Activated T-helper 1 cell treated with anti-CD3 and anti-CD28 coated beads, Interleukin-12 subunit alpha, Interleukin-12 subunit beta, Interleukin-2, Interleukin-4 antibody, amounts not matched to agents 30 ng/mL and 10 ng/mL and 1 ng/mL, durations not matched to agents 14 hours and 24 hours and 36 hours (primary cell): Measurements from ENCODE around the gene EIF4E2. TPM values are rescaled to one million over a fixed set of nuclear protein-coding genes. Genes with fewer than 3 reads are reported as not detected.
"Not testable (repeated sequence)": the region's sequence is repeated elsewhere in the genome, so short reads cannot be mapped to it uniquely, and the experiment has no call there.

ENCODE experiments used
- DNase-seq: peaks from one replicate; pipeline ENCODE4 v3.0.0; 2021; ENCODE audit warnings: low spot score
- H3K27ac Mint-ChIP-seq: one replicate; pipeline ENCODE4 v1.8.0; 2021; ENCODE audit warnings: mild to moderate bottlenecking, mixed read lengths
- H3K27me3 Mint-ChIP-seq: one replicate; pipeline ENCODE4 v1.8.0; 2022; ENCODE audit warnings: mild to moderate bottlenecking, moderate library complexity, mixed read lengths; ENCODE audit not compliant: insufficient read depth
- H3K36me3 Mint-ChIP-seq: one replicate; pipeline ENCODE4 v1.8.0; 2021; ENCODE audit warnings: low read depth, mixed read lengths
- H3K4me1 Mint-ChIP-seq: one replicate; pipeline ENCODE4 v1.8.0; 2021; ENCODE audit warnings: low read depth, mixed read lengths
- H3K4me3 Mint-ChIP-seq: one replicate; pipeline ENCODE4 v1.8.0; 2021; ENCODE audit warnings: mild to moderate bottlenecking, moderate library complexity, mixed read lengths
- H3K9me3 Mint-ChIP-seq: one replicate; pipeline ENCODE4 v1.8.0; 2021; ENCODE audit warnings: mixed read lengths
- intact Hi-C: fragments of 100-400 bp; cut with micrococcal nuclease; formaldehyde crosslinking; loops from one replicate; pipeline ENCODE4 v1.15.1; 2024
- total RNA-seq: library from RNA; stranded (reverse); gene quantifications from 2 replicates; pipeline ENCODE4 v1.2.3, GENCODE V29; 2022

Gene EIF4E2
- total RNA-seq, 1 donor from 2014 or later = 94.3 TPM

DNA sequence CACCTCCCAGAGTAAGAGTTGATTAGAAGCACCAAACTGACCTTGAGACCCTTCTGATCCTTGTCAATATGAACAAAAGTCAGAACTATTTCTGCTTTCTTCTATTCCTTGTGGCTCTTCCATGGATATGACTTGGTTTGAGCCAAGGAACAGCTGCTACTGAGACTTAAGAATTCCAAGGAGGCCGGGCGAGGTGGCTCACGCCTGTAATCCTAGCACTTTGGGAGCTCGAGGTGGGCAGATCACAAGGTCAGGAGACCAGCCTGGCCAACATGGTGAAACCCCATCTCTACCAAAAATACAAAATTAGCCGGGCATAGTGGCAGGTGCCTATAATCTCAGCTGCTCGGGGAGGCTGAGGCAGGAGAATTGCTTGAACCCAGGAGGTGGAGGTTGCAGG lies 20.0 kb downstream of the EIF4E2 start:
- peaks cover 57% of the 10 kb centered on the region for H3K36me3 Mint-ChIP-seq
- intact Hi-C loops, H3K27ac Mint-ChIP-seq, H3K4me3 Mint-ChIP-seq, H3K9me3 Mint-ChIP-seq, H3K4me1 Mint-ChIP-seq, DNase-seq, H3K27me3 Mint-ChIP-seq: not testable (repeated sequence)

DNA sequence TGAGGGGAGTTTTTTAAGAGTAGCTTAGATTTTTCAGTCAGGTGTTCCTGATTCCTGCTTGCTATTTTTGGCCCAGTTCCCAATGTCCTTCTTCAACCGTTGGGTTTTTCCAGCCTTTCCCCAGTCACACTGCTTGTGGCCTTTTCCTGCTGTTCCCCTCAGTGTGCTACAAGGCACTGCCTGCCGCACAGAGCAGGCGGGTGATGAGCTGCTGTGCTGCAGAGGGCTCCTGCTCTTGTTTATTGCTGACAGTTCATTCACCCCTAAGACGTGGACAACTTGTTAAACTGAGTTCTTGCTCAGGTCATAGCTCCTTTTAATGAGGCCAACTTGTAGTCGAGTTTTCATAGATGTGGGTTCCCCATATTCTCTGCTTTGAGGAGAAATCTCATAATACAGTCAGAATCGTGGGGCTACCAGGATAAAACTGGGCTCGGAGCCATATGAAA lies 20.6 kb downstream of the EIF4E2 start:
- intact Hi-C loops = no loop called here
- no peaks in the 10 kb centered on the region for H3K4me1 Mint-ChIP-seq
- no peak for DNase-seq
- H3K27me3 Mint-ChIP-seq = no peaks in the 10 kb centered on the region
- H3K27ac Mint-ChIP-seq = no peak overlapping the region
- H3K36me3 Mint-ChIP-seq = peaks cover 52% of the 10 kb centered on the region
- no peak overlapping the region for H3K4me3 Mint-ChIP-seq
- H3K9me3 Mint-ChIP-seq = no peaks in the 10 kb centered on the region

DNA sequence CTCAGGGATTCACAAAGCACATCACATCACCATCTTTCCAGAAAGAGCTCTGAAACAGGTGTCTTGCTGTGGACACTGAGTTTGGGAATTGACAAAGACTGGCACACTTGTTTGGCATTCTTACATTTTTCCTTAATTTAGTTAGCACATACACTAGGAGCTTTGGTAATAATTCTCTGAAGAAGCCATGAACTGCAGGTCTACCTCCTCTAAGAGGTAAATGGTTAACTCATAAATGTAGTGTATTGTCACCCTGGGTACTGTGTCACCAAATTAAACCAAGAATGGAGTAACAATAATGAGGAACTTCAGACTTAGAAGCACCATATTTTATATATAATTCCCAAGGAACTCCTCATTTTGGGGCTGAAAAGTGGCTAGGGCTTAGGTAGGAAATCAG lies 22.6 kb downstream of the EIF4E2 start:
- no peaks in the 10 kb centered on the region for H3K27me3 Mint-ChIP-seq
- H3K9me3 Mint-ChIP-seq = no peaks in the 10 kb centered on the region
- DNase-seq = no peak
- intact Hi-C loops = no loop called here
- no peak overlapping the region for H3K4me3 Mint-ChIP-seq
- H3K4me1 Mint-ChIP-seq = no peaks in the 10 kb centered on the region
- H3K27ac Mint-ChIP-seq = no peak overlapping the region
- peaks cover 40% of the 10 kb centered on the region for H3K36me3 Mint-ChIP-seq

DNA sequence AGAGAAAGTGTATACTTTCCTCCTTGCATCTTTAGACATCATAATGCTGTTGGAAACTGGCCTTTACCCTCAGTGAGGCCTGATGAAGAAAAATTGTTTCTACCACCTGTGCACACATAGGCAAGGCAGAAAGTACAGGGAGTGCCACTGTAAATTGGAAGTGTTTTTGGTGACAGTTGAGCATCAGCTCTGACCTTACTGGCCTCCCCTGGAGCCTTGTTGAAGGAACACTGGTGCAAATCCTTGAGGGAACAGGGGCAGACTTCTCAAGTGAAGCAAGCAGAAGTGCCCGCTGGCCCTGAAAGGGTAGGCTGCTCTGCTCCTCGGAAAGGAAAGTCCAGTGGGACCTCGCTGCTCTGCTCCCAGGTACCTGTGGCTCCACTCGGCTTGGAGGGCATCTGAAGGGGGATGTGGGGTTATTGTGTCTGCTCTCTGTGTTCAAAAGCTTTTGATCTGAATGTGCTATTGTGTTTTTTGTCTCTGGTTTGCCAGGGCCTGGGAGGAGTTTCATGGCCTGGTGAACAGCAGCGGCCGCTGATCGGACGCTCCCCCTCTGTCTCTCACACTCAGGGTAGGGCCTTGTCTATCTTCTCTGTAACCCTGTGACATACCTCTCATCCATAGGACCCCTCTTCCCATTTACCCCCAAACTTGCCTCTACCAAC lies 23.4 kb downstream of the EIF4E2 start:
- Mint-ChIP-seq H3K4me1 (no peaks in the 10 kb centered on the region), H3K9me3 (no peaks in the 10 kb centered on the region), H3K27ac (no peak overlapping the region), H3K36me3 (peaks cover 35% of the 10 kb centered on the region), H3K4me3 (no peak overlapping the region), H3K27me3 (no peaks in the 10 kb centered on the region)
- no peak for DNase-seq
- intact Hi-C loops = no loop called here

DNA sequence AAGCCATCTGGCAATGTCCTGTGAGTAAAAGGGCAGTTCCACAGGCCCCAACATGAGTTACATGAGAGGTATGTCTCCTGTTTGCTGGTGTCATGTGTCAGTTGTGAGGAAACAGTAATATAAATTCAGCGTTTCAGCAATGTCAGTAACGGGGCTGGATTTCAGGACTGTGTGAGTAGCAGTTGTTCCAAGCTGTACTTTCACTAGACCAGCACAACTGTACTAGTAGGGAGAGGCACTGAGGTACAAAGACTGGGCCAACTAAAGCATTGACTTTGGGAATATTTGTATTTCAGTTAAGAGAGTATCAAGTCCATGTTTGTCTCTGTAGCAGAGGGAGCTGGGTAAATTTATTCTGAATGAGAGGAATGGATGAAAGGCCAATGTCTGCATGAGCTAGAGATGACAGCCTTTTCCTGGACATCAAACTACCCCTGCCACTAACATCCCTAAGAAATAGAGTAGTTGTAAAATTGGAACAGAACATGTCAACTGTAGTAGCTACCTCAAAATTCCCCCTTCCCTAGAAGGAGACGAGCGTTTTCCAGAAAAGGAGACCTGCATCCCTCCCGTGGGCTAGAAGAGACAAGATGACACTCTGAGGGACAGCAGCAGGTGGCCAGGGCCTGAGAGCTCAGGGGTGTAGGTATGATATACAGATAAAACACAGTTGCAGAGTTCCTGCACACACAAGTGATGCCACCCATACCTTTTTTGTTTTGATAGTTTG lies 24.4 kb downstream of the EIF4E2 start:
- H3K36me3 Mint-ChIP-seq = peaks cover 28% of the 10 kb centered on the region

DNA sequence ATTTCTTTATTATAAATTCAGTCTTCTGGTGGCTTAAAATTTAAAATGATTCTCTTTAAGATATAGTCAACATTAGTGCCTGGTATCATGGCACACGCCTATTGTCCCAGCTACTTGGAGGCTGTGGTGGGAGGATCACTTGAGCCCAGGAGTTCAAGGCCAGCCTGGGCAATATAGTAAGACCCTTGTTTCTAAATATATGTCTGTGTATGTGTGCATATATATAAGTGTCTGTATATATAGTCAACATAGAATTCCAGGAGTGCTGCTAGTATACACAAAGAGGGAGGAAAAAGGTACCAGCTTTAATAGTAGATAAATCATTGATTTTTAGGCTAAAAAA lies 24.9 kb downstream of the EIF4E2 start:
- DNase-seq = no peak
- Mint-ChIP-seq H3K27ac (no peak overlapping the region), H3K27me3 (no peaks in the 10 kb centered on the region), H3K4me3 (no peak overlapping the region), H3K36me3 (peaks cover 29% of the 10 kb centered on the region), H3K9me3 (no peaks in the 10 kb centered on the region), H3K4me1 (peaks cover 8% of the 10 kb centered on the region)
- intact Hi-C loops = no loop called here

More for the DNA sequence above, 24.4 kb downstream of the EIF4E2 start:
- no peak overlapping the region for H3K27ac Mint-ChIP-seq
- DNase-seq = no peak
- H3K4me3 Mint-ChIP-seq = no peak overlapping the region
- H3K27me3 Mint-ChIP-seq = no peaks in the 10 kb centered on the region
- intact Hi-C loops = no loop called here
- peaks cover 3% of the 10 kb centered on the region for H3K4me1 Mint-ChIP-seq
- H3K9me3 Mint-ChIP-seq = no peaks in the 10 kb centered on the region

DNA sequence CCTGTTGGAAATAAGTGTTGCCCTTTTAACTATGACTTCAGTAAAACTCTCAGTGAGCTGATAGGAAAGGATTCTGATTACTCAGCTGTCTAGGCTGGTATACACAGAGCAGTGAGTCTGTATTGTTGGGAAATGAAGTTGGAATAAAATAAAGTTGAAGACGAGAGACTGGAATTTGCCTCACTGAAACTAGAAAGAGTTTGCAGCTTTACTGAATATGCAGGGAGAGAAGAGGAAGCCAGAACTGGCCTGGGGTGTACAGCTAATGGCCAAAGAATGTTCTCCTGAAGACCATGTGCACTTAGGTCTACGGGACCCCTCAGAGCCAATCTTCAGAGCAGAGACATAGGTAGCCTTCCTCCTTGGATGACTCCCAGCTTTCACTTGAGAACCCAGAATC lies 26.5 kb downstream of the EIF4E2 start:
- Mint-ChIP-seq H3K4me3 (no peak overlapping the region), H3K9me3 (no peaks in the 10 kb centered on the region), H3K4me1 (peaks cover 14% of the 10 kb centered on the region), H3K27me3 (no peaks in the 10 kb centered on the region), H3K36me3 (peaks cover 31% of the 10 kb centered on the region), H3K27ac (no peak overlapping the region)
- DNase-seq = no peak
- intact Hi-C loops = no loop called here

DNA sequence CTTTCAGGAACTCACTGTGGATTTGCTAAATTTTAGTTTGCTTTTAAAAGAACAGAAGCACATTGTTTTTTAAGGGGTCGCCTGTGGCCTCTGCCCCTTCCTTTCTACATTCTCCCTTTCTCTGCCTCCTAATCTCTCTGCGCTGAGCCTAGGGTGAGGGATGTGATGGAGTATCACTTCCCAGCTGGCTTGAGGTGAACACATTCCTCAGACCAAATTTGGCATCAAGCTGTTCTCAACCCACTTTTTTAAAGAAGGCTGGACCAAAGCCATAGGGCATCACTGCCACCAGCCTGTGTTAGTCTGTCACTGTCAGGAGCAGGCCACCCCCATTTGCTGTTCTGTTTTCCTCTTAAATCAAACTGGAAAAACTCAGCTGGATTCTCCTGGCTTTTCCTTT lies 27.4 kb downstream of the EIF4E2 start:
- Mint-ChIP-seq H3K36me3 (peaks cover 31% of the 10 kb centered on the region), H3K27me3 (no peaks in the 10 kb centered on the region), H3K9me3 (no peaks in the 10 kb centered on the region), H3K4me1 (peaks cover 14% of the 10 kb centered on the region), H3K27ac (no peak overlapping the region), H3K4me3 (no peak overlapping the region)
- intact Hi-C loops = no loop called here
- no peak for DNase-seq

DNA sequence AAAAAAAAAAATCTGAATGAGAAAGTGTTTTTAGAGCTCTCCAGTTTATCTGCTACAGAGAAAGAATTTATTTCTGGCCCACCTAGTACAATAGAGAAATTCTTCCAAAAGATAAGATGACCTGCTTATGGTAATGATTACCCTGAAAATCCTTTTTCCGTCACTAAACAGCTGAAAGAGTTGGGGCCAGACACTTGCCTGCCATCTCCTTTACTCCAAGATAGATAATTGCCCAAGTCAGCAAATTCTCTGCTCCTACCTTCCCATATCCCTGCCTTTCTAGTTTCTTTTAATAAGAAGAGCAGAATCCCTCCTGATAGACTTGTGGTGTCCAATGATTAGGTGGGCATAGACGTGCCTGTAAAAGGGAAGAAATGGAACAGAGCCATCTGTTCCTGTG lies 28.1 kb downstream of the EIF4E2 start:
- H3K27ac Mint-ChIP-seq = no peak overlapping the region
- intact Hi-C loops = no loop called here
- no peak for DNase-seq
- H3K4me1 Mint-ChIP-seq = peaks cover 14% of the 10 kb centered on the region
- H3K9me3 Mint-ChIP-seq = no peaks in the 10 kb centered on the region
- no peaks in the 10 kb centered on the region for H3K27me3 Mint-ChIP-seq
- H3K36me3 Mint-ChIP-seq = peaks cover 31% of the 10 kb centered on the region
- H3K4me3 Mint-ChIP-seq = no peak overlapping the region

DNA sequence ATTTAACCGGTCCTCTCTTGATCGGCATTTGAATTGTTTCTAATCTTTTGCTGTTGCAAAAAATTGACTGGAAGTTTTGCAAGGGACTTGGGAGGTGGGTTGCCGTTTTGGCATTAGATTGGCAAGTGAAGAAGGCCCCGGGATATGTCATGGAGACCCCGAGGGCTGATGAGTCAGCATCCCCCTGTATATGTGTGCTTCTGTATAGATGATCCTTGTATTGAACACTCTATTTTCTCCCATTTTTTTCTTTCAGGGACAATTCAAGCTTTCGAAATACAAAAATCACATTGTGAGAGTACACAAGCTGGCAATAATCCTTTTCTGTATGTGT lies 30.1 kb downstream of the EIF4E2 start:
- Mint-ChIP-seq H3K27me3 (no peaks in the 10 kb centered on the region), H3K27ac (no peak overlapping the region), H3K36me3 (peaks cover 17% of the 10 kb centered on the region), H3K4me3 (no peak overlapping the region), H3K4me1 (peaks cover 14% of the 10 kb centered on the region), H3K9me3 (no peaks in the 10 kb centered on the region)
- intact Hi-C loops = no loop called here
- DNase-seq = no peak

DNA sequence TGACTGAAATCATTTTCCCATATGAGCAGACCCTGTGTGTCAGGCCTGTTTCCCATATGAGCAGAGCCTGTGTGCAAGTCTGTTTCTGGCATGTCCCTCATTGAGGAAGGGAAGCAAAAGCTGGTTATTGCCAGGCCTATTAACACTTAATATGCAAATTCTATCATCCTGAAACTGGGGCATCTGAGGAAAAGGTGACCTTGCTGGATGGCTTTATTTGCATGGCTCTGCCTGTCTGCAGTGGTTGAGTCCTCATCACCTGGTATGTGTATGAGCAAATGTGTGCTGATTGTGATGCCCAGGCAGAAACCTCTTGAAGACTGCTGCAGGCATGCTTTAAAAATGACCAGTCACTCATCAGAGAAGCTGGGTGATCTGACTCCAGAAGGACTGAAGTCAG lies 31.2 kb downstream of the EIF4E2 start:
- no peak for DNase-seq
- no peaks in the 10 kb centered on the region for H3K27me3 Mint-ChIP-seq
- H3K4me3 Mint-ChIP-seq = no peak overlapping the region
- peaks cover 14% of the 10 kb centered on the region for H3K4me1 Mint-ChIP-seq
- peaks cover 16% of the 10 kb centered on the region for H3K36me3 Mint-ChIP-seq
- H3K27ac Mint-ChIP-seq = no peak overlapping the region
- intact Hi-C loops = no loop called here
- H3K9me3 Mint-ChIP-seq = no peaks in the 10 kb centered on the region

DNA sequence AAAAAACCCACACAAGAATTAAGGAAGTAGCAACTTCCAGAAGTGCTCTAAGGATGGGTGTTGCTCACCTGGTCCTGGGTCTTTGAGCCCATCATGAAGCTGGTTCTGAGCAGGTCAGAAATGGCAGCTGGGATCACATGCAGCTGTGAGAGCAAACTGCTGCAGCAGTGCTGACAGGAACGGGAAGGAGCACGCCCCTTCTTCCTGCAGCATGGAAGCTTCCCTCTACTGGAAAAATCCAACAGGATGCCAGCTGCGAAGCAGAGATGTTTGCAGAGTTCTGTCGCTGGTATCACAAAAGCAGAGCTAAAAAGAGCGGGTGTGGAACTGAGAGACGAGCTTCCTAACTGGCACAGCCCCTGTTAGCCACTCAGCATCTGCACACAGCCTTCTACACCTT lies 33.7 kb downstream of the EIF4E2 start:
- H3K9me3 Mint-ChIP-seq = no peaks in the 10 kb centered on the region

DNA sequence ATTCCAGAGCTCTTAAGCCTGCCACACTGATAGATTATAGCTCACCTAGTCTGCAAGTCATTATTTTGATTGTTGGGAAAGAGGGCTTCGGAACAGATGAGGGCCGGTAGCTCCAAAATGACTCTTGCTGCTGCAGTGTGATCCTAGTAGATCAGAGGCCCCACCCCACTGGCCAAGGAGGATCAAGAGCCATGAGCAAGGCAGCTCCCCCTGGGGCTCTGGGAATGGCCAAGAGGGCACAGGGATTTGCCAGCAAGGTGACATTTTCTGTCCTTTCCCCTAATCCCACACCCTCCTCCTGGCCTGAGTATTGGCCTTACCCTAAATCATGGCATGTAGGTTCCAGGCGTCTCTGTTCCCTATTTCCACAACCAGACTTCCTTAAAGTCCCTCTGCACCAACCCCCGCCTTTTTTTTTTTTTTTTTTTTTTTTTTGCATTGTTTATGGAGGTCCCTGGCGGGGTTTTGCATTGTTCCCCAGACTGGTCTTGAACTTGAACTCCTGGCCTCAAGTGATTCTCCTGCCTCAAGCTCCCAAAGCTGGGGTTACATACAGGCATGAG lies 36.5 kb downstream of the EIF4E2 start:
- Mint-ChIP-seq H3K4me1 (no peaks in the 10 kb centered on the region), H3K27ac (no peak overlapping the region), H3K4me3 (no peak overlapping the region), H3K27me3 (no peaks in the 10 kb centered on the region), H3K9me3 (no peaks in the 10 kb centered on the region), H3K36me3 (no peaks in the 10 kb centered on the region)
- DNase-seq = no peak
- intact Hi-C loops = no loop called here

More for the DNA sequence above, 33.7 kb downstream of the EIF4E2 start:
- no peak overlapping the region for H3K4me3 Mint-ChIP-seq
- peaks cover 9% of the 10 kb centered on the region for H3K36me3 Mint-ChIP-seq
- H3K27me3 Mint-ChIP-seq = no peaks in the 10 kb centered on the region
- no peak overlapping the region for H3K27ac Mint-ChIP-seq
- peaks cover 14% of the 10 kb centered on the region for H3K4me1 Mint-ChIP-seq
- intact Hi-C loops = no loop called here
- DNase-seq = no peak
